ENCODE results near the gene DMRTC2.

DNA sequence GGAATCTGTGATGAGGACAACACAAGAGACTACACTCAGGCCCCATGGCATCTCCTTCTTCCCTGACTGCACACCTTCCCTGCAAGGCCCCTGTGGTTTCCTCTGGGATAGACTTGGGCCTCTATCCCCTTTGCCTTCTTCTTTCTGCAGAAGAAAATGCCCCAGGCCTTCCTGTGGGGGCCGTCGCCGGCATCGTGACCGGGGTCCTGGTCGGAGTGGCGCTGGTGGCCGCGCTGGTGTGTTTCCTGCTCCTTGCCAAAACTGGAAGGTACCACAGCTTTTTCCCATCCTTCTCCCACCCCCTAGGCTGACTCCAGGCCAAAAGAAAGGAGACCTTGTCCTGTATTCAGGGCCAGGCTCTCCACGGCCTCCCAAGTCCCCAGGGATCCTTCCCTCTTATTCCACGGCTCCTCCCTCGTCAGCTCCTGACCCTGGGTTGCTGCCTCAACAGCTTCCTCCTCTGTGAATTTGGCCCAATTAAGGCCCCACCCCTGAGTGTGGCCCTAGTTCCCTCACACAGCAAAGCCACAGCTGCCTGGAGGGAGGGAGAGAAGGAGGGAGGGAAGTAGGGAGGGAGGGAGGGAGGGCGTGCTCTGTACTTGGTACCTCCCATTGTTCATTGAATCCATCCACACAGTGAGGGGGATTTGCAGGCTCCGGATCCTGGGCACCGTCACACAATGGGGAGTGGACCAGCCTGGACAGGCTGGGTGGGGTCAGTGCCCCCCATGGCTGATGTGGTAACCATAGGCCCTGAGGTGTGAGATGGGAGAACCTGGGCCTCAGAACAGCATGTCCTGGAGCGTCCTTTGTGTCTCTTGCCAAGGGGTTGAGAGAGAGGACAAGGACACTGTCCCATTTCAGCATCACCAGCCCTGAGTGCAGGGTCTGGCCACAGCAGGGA lies 35.9 kb upstream of the DMRTC2 start:
- TF ChIP-seq POLR2A (IDR thresholded peaks at IDR 0.05; ENCODE audit: low read length) (no peak), GATA1 (IDR thresholded peaks at IDR 0.05; ENCODE audit: low read depth, low read length) (no peak)

All from erythroblast (primary cell).